Psoas muscle (tissue), 8 donors: Measurements from ENCODE around the gene LRRC72. TPM values are rescaled to one million over a fixed set of nuclear protein-coding genes. Genes with fewer than 3 reads are reported as not detected.

Experiments
- ATAC-seq, 4 donors: fragments of 200-7000 bp; cut with Tn5 transposase; one replicate each; pipeline ENCODE4 v1.9.1; 2020; ENCODE audit warnings: moderate library complexity in 3 of 4, mild to moderate bottlenecking in 2 of 4
- DNase-seq, 2 donors: peaks; one replicate each; pipeline ENCODE4 v3.0.0-alpha.2; 2020
- H3K27ac ChIP-seq: fragments of 200-600 bp; one replicate; pipeline ENCODE4 v1.8.0; 2022
- H3K27me3 ChIP-seq, 3 donors: fragments of 200-600 bp in 1 of 3; one replicate each; pipeline versions ENCODE4 v1.6.1 to v1.8.0; 2013 to 2022; ENCODE audit warnings: low read length in 2 of 3, mild to moderate bottlenecking in 2 of 3, moderate library complexity in 1 of 3; ENCODE audit not compliant: insufficient read depth in 3 of 3
- H3K36me3 ChIP-seq, 2 donors: fragments of 200-600 bp in 1 of 2; one replicate each; pipeline versions ENCODE4 v1.6.1 to v1.8.0; 2013 to 2022; ENCODE audit warnings: low read depth in 1 of 2, mild to moderate bottlenecking in 1 of 2, moderate library complexity in 1 of 2; ENCODE audit not compliant: insufficient read depth in 1 of 2
- H3K4me1 ChIP-seq: fragments of 200-600 bp; one replicate; pipeline ENCODE4 v1.8.0; 2022
- H3K4me3 ChIP-seq: fragments of 200-600 bp; one replicate; pipeline ENCODE4 v1.8.0; 2022; ENCODE audit warnings: mild to moderate bottlenecking
- H3K9me3 ChIP-seq: fragments of 200-600 bp; one replicate; pipeline ENCODE4 v1.8.0; 2022
- WGBS, 3 donors: extraction: QIAGEN DNeasy Blood & Tissue Kit; methylation state at CpG; one replicate each; pipeline versions ENCODE4 v1.1.6 to v1.1.7; 2013; 5-methylcytosine and 5-hydroxymethylcytosine counted together
- intact Hi-C, 2 donors: fragments of 100-400 bp; cut with DNase I; formaldehyde crosslinking; loops; one replicate each; pipeline versions ENCODE4 v1.11.0 to v1.14.2; 2022
- polyA plus RNA-seq, 3 donors: library from polyadenylated mRNA; stranded (reverse); fragments of 200-250 nt; gene quantifications; one replicate each; pipeline ENCODE4 v1.2.3, GENCODE V29; 2013
- total RNA-seq, 4 donors: library from RNA; stranded (reverse); fragmentation: NEBNext Ultra II Directional in 2 of 4; extraction: Animal tissue kit (Norgen Biotek cat#: 25700) in 2 of 4; gene quantifications; one replicate each; pipeline versions ENCODE4 v1.2.1 to v1.2.4, GENCODE V29; 2021 to 2023
- TF ChIP-seq, protein P1 (sequence below): fragments of 200-600 bp; IDR thresholded peaks from one replicate; pipeline ENCODE4 v1.8.0; 2022; ENCODE audit warnings: antibody characterized with exemption
- donor health status: healthy with polysubstance abuse.
- donor health status: DM: no; HTN: no; CAD: no; lungs with moderate emphysema.
- donor health status: Bipolar disorder and iron deficiency.
- donor health status: healthy.
- donor health status: DM: yes; HTN: yes; CAD: no.
- donor health status: DM: no; HTN: no; CAD: no.
- donor health status: DM: no; HTN: no; CAD: no.
- donor health status: DM: yes; HTN: yes; CAD: no.

Gene LRRC72
- total and polyA plus RNA-seq, 7 donors: not detected

DNA sequence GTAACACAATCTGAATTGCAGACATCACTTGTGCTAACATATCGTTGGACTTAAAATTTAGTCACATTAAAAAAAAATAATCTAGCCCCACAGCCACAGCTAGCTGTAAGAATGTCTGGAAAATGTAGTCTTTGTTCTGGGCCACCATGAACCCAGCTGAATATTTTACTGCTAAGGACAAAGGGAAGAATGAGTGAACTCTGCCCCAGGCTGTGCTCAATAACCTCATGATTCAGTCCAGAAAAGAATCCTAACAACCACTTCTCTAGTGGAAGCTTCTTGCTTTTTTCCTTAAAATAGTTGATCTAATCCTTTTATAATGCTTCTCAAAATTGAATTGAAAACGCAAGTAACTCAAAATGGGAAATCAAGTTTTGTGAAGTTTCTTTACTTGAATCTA, 35.5 kb upstream of the LRRC72 start:
- intact Hi-C loops: no loop called here
- Histone ChIP-seq H3K4me3 (no peak overlapping the region), H3K27me3 (no peaks in the 10 kb centered on the region), H3K4me1 (no peaks in the 10 kb centered on the region), H3K36me3 (no peaks in the 10 kb centered on the region), H3K27ac (no peak overlapping the region), H3K9me3 (no peaks in the 10 kb centered on the region)
- WGBS, 3 donors: 54 to 73% (median 62%) methylated on average over 2 of the region's 2 CpGs
- TF ChIP-seq, protein P1, sequence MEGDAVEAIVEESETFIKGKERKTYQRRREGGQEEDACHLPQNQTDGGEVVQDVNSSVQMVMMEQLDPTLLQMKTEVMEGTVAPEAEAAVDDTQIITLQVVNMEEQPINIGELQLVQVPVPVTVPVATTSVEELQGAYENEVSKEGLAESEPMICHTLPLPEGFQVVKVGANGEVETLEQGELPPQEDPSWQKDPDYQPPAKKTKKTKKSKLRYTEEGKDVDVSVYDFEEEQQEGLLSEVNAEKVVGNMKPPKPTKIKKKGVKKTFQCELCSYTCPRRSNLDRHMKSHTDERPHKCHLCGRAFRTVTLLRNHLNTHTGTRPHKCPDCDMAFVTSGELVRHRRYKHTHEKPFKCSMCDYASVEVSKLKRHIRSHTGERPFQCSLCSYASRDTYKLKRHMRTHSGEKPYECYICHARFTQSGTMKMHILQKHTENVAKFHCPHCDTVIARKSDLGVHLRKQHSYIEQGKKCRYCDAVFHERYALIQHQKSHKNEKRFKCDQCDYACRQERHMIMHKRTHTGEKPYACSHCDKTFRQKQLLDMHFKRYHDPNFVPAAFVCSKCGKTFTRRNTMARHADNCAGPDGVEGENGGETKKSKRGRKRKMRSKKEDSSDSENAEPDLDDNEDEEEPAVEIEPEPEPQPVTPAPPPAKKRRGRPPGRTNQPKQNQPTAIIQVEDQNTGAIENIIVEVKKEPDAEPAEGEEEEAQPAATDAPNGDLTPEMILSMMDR: no peak
- DNase-seq (no peak), ATAC-seq (no peak)

DNA sequence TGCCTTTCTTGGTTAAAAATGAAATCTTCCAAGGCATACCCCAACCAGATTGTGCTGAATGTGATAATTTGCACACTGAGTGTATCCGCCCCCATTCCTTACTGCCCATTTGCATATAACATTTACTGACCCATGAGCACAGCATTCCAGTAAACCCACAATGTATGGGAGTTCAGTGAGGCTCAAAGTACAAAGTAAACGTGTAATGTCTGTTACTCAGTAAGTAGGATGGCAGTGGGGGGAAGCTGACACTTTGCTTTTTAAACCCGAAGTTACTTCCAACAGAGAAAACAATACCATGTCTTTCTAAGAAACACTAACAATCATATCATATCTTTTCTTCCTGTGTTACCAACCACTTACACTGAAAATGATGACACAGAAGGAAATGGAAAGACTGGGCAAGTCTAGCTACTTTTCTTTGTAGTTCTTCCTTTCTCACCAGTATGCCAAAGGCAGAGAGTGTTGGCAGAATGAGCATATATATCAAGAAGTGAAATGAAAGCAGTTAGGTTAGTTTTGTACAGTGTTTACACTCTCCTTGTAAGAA, 34.0 kb upstream of the LRRC72 start:
- WGBS, 3 donors: 39 to 53% (median 39%) methylated on average over 3 of the region's 3 CpGs
- H3K4me1 ChIP-seq: no peaks in the 10 kb centered on the region
- TF ChIP-seq, protein P1: no peak

GRCh38 chr7:16493266-16493665, 33.4 kb upstream of the LRRC72 start:
- Histone ChIP-seq H3K36me3 (no peaks in the 10 kb centered on the region), H3K27me3 (no peaks in the 10 kb centered on the region), H3K9me3 (no peaks in the 10 kb centered on the region), H3K27ac (no peak overlapping the region), H3K4me3 (no peak overlapping the region), H3K4me1 (no peaks in the 10 kb centered on the region)
- TF ChIP-seq, protein P1: no peak
- no peak for ATAC-seq
- DNase-seq: no peak
- 71 to 91% (median 88%) methylated on average over 2 of the region's 2 CpGs for WGBS, 3 donors
- intact Hi-C loops: no loop called here

More for the DNA sequence above, 34.0 kb upstream of the LRRC72 start:
- no peaks in the 10 kb centered on the region for H3K27me3 ChIP-seq
- ATAC-seq (no peak), DNase-seq (no peak)
- no peak overlapping the region for H3K4me3 ChIP-seq
- intact Hi-C loops: no loop called here
- H3K9me3 ChIP-seq: no peaks in the 10 kb centered on the region
- H3K27ac ChIP-seq: no peak overlapping the region
- no peaks in the 10 kb centered on the region for H3K36me3 ChIP-seq

- WGBS, 3 donors: 79 to 88% (median 84%) methylated on average over 2 of the region's 2 CpGs
- no peaks in the 10 kb centered on the region for H3K9me3 ChIP-seq
Measured at GRCh38 chr7:16494551-16494950, 32.1 kb upstream of the LRRC72 start.

More at GRCh38 chr7:16494551-16494950, 32.1 kb upstream of the LRRC72 start:
- Histone ChIP-seq H3K27me3 (no peaks in the 10 kb centered on the region), H3K36me3 (no peaks in the 10 kb centered on the region), H3K27ac (no peak overlapping the region), H3K4me3 (no peak overlapping the region), H3K4me1 (no peaks in the 10 kb centered on the region)
- DNase-seq (no peak), ATAC-seq (no peak)
- TF ChIP-seq, protein P1: no peak
- intact Hi-C loops: no loop called here
